ENCODE data around the gene PRDX1.

PRDX1 gene

DNA sequence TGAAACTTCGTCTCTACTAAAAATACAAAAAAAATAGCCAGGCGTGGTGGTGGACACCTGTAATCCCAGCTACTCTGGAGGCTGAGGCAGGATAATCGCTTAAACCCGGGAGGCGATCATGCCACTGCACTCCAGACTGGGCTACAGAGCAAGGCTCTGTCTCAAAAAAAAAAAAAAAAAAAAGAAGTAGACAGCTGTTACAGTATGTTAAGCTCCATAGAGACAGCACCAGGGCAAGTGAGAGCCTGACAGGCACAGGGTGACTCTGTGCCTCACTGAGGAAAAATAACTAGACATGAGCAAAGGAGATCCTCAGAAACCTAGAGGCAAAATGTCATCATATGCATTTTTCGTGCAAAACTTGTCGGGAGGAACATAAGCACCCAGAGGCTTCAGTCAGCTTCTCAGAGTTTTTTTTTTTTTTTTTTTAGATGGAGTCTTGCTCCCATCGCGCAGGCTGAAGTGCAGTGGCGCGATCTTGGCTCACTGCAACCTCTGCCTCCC, 9.0 kb upstream of the PRDX1 start:
- TF ChIP-seq TAF1 (IDR thresholded peaks at IDR 0.05; ENCODE audit: low read depth) (no peak), TCF12 (IDR thresholded peaks at IDR 0.05; ENCODE audit: low read depth) (no peak), EP300 (IDR thresholded peaks at IDR 0.05; ENCODE audit: borderline replicate concordance) (no peak), CEBPB (IDR thresholded peaks at IDR 0.05) (no peak), EGR1 (IDR thresholded peaks at IDR 0.05) (no peak), YY1 (IDR thresholded peaks at IDR 0.05; ENCODE audit: low read depth) (no peak), RAD21 (IDR thresholded peaks at IDR 0.05; ENCODE audit: low read depth) (no peak)
- TF ChIP-seq, protein P1, sequence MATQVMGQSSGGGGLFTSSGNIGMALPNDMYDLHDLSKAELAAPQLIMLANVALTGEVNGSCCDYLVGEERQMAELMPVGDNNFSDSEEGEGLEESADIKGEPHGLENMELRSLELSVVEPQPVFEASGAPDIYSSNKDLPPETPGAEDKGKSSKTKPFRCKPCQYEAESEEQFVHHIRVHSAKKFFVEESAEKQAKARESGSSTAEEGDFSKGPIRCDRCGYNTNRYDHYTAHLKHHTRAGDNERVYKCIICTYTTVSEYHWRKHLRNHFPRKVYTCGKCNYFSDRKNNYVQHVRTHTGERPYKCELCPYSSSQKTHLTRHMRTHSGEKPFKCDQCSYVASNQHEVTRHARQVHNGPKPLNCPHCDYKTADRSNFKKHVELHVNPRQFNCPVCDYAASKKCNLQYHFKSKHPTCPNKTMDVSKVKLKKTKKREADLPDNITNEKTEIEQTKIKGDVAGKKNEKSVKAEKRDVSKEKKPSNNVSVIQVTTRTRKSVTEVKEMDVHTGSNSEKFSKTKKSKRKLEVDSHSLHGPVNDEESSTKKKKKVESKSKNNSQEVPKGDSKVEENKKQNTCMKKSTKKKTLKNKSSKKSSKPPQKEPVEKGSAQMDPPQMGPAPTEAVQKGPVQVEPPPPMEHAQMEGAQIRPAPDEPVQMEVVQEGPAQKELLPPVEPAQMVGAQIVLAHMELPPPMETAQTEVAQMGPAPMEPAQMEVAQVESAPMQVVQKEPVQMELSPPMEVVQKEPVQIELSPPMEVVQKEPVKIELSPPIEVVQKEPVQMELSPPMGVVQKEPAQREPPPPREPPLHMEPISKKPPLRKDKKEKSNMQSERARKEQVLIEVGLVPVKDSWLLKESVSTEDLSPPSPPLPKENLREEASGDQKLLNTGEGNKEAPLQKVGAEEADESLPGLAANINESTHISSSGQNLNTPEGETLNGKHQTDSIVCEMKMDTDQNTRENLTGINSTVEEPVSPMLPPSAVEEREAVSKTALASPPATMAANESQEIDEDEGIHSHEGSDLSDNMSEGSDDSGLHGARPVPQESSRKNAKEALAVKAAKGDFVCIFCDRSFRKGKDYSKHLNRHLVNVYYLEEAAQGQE (IDR thresholded peaks at IDR 0.05; ENCODE audit: low read depth) = no peak

DNA sequence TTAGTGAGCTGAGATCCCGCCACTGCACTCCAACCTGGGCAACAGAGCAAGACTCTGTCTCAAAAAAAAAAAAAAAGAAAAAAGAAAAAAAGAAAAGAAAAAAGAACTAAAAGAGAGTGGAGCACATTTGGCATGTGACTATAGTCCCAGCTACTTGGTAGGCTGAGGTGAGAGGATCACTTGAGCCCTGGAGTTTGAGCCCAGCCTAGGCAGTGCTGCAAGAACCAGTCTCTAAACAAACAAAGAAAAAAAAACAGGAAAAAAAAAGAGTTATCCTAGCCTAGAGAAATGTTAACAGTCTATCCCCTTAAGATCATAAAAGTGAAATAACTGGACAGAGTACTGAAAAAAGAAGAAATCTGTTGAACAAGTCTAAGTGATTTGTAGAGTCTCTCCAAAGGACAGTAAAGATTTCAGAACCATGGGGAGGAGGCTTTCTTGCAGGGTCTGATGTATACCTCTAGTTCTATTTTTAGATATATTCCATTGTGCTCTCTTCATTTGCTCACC, 4.5 kb upstream of the PRDX1 start:
- TF ChIP-seq, protein P2, sequence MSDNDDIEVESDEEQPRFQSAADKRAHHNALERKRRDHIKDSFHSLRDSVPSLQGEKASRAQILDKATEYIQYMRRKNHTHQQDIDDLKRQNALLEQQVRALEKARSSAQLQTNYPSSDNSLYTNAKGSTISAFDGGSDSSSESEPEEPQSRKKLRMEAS (IDR thresholded peaks at IDR 0.05) = no peak
- TF ChIP-seq TEAD4 (IDR thresholded peaks at IDR 0.05) (no peak), FOXM1 (IDR thresholded peaks at IDR 0.05; ENCODE audit: borderline replicate concordance, low read depth) (no peak), RAD21 (IDR thresholded peaks at IDR 0.05; ENCODE audit: low read depth) (no peak), NFIC (IDR thresholded peaks at IDR 0.05) (no peak), EGR1 (IDR thresholded peaks at IDR 0.05) (no peak), EP300 (IDR thresholded peaks at IDR 0.05; ENCODE audit: borderline replicate concordance) (no peak), ZBTB7A (IDR thresholded peaks at IDR 0.05; ENCODE audit: low read depth) (no peak), CEBPB (IDR thresholded peaks at IDR 0.05) (no peak)
- TF ChIP-seq, protein P1 (IDR thresholded peaks at IDR 0.05; ENCODE audit: low read depth) = no peak
- TF ChIP-seq, protein P3, sequence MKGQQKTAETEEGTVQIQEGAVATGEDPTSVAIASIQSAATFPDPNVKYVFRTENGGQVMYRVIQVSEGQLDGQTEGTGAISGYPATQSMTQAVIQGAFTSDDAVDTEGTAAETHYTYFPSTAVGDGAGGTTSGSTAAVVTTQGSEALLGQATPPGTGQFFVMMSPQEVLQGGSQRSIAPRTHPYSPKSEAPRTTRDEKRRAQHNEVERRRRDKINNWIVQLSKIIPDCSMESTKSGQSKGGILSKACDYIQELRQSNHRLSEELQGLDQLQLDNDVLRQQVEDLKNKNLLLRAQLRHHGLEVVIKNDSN (IDR thresholded peaks at IDR 0.05) = no peak

DNA sequence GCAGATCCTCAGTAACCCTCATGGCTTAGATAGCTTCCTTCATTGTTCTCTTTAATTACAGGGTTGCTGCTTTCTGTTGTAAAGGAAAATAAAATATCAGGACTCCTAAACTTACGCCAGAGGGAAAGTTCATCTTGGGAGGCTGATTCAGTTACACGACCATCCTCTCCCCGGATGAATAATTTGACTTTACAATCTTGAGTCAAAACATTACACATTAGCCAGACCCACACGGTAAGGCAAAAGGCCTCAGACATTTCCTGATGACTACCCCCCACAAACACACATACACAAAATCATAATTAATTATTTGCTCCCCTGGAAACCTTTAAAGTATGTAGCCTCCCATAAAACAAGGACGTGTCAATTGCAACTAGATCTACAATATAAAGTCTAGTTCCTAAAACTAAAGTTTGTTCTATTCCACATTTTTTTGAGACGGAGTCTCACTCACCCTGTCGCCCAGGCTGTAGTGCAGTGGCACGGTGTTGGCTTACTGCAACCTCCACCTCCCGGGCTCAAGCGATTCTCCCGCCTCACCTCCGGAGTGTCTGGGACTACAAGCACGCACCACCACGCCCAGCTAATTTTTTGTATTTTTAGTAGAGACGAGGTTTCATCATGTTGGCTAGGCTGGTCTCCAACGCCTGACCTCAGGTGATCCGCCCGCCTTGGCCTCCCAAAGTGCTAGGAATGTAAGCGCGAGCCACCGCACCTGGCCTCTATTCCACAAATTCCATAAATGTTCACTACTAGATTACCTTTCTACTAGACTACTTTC, 830 bp upstream of the PRDX1 start:
- TF ChIP-seq EGR1 (IDR thresholded peaks at IDR 0.05) = no peak
- no peak for TF ChIP-seq EP300 (IDR thresholded peaks at IDR 0.05; ENCODE audit: borderline replicate concordance)
- no peak for TF ChIP-seq CEBPB (IDR thresholded peaks at IDR 0.05)
- TF ChIP-seq YY1 (IDR thresholded peaks at IDR 0.05; ENCODE audit: low read depth) = no peak
- TF ChIP-seq ZBTB7A (IDR thresholded peaks at IDR 0.05; ENCODE audit: low read depth) = no peak
- no peak for TF ChIP-seq TCF12 (IDR thresholded peaks at IDR 0.05; ENCODE audit: low read depth)
- no peak for TF ChIP-seq TAF1 (IDR thresholded peaks at IDR 0.05; ENCODE audit: low read depth)
- no peak for TF ChIP-seq RAD21 (IDR thresholded peaks at IDR 0.05; ENCODE audit: low read depth)
- no peak for TF ChIP-seq NFIC (IDR thresholded peaks at IDR 0.05)
- no peak for TF ChIP-seq TEAD4 (IDR thresholded peaks at IDR 0.05)
- TF ChIP-seq, protein P1 (IDR thresholded peaks at IDR 0.05; ENCODE audit: low read depth) = no peak
- no peak for TF ChIP-seq FOXM1 (IDR thresholded peaks at IDR 0.05; ENCODE audit: borderline replicate concordance, low read depth)
- no peak for TF ChIP-seq CREB1 (IDR thresholded peaks at IDR 0.05; ENCODE audit: low read depth)
- TF ChIP-seq, protein P3 (IDR thresholded peaks at IDR 0.05) = no peak
- TF ChIP-seq, protein P2 (IDR thresholded peaks at IDR 0.05) = no peak

DNA sequence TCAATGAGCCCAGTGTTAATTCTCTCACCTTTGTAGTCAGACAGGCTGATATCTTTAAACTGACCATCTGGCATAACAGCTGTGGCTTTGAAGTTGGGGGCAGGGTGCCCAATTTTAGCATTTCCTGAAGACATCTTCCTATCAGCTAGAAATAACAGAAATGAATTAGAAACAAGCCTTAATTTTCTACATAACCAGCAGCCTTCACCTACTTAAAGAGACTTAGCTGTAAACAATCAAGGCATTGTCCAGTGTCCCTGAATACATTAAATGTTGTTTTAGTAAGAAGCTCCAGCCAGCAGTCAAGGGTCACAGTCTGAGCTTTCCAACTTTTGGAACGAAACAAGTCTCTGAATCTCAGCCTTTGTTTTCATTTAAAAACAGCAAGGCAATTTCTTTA, 2.8 kb downstream of the PRDX1 start:
- no peak for TF ChIP-seq CEBPB (IDR thresholded peaks at IDR 0.05)
- no peak for TF ChIP-seq ZBTB7A (IDR thresholded peaks at IDR 0.05; ENCODE audit: low read depth)
- TF ChIP-seq EGR1 (IDR thresholded peaks at IDR 0.05) = no peak
- TF ChIP-seq, protein P3 (IDR thresholded peaks at IDR 0.05) = no peak
- TF ChIP-seq, protein P2 (IDR thresholded peaks at IDR 0.05) = no peak
- TF ChIP-seq FOXM1 (IDR thresholded peaks at IDR 0.05; ENCODE audit: borderline replicate concordance, low read depth) = no peak
- no peak for TF ChIP-seq TAF1 (IDR thresholded peaks at IDR 0.05; ENCODE audit: low read depth)
- TF ChIP-seq TEAD4 (IDR thresholded peaks at IDR 0.05) = no peak
- no peak for TF ChIP-seq RAD21 (IDR thresholded peaks at IDR 0.05; ENCODE audit: low read depth)
- no peak for TF ChIP-seq YY1 (IDR thresholded peaks at IDR 0.05; ENCODE audit: low read depth)
- TF ChIP-seq CREB1 (IDR thresholded peaks at IDR 0.05; ENCODE audit: low read depth) = no peak
- TF ChIP-seq EP300 (IDR thresholded peaks at IDR 0.05; ENCODE audit: borderline replicate concordance) = no peak

All from Ishikawa (cell line).